ENCODE measurements around the gene SMARCAL1.
"Not testable (repeated sequence)": the region's sequence is repeated elsewhere in the genome, so short reads cannot be mapped to it uniquely, and the experiment has no call there.

SMARCAL1 gene

DNA sequence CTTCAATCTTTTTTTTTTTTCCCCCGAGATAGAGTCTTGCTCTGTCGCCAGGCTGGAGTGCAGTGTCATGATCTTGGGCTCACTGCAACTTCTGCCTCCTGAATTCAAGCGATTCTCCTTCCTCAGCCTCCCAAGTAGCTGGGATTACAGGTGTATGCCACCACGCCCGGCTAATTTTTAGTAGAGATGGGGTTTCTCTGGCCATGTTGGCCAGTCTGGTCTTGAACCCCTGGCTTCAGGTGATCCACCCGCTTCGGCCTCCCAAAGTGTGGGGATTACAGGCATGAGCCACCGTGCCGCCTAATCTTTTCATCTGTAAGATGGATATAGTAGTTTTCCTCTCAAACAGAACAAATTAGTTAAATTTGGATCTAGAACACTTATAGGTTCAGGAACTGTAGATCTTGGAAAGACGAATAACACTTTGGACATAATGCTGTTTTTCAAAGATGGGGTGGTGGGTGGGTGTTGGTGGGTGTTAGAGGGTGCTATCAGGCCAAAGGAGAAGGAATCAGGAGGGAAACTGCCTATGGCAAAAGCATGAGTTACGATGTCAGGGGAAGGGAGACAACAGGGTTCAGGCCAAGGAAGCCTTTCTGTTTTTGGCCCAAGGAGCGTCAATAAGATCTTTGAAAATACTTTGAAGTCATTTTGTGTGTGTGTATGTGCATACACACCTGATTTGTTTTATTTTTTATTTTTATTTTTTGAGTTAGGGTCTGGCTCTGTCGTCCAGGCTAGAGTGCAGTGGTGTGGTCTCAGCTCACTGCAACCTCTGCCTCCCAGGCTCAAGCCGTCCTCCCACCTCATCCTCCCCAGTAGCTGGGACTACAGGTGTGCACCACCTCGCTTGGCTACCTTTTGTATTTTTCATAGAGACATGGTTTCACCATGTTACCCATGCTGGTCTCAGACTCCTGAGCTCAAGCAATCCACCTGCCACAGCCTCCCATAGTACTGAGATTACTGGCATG, 93.1 kb downstream of the SMARCAL1 start:
- H3K27ac Mint-ChIP-seq, result peak overlapping the region; percentile 63
- peaks cover 66% of the 10 kb centered on the region for H3K36me3 Mint-ChIP-seq (ENCODE audit: low read depth)
- peak overlapping the region; percentile 30 for H3K4me3 Mint-ChIP-seq
- peaks cover 40% of the 10 kb centered on the region for H3K4me1 Mint-ChIP-seq (ENCODE audit: low read depth)
- H3K9me3 Mint-ChIP-seq, result no peaks in the 10 kb centered on the region
- no peaks in the 10 kb centered on the region for H3K27me3 Mint-ChIP-seq

DNA sequence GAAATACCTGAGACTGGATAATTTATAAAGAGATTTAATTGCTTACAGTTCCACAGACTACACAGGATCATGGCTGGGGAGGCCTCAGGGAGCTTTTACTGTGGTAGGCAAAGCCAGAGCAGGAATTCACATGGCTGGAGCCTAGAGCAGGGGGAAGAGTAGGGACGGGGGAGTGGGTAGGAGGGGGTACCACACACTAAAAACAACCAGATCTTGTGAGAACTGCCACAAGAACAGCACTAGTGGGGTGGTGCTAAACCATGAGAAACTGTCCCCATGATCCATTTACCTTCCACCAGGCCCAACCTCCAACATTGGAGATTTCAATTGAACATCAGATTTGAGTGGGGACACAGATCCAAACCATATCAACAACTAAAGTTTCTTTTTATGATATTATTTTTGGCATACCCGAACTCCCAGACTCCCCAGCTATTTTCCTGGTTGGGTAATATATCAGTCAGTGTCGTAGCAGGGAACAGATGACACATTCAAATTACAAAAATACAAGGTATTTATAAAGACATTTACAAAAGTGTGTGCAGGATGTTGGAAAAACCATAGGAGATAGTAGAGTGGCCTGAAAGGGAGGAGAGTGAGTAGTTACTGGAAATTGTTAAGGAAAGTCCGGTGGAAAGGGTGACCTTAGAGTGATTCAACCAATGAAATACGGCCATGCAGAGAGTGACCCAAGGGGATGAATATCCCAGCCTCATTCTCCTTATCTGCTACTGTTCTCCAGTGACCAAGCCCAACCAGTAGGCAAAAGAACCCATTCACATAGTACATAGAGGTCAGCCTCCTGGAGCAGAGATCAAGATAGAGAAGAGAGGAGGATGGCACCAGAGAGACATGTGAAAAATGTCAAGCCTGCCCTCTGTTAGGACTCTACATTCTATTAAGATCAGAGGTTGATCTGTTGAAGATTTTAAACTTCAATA, 95.2 kb downstream of the SMARCAL1 start:
- H3K27ac Mint-ChIP-seq, result peak overlapping the region; percentile 43
- H3K4me1 Mint-ChIP-seq (ENCODE audit: low read depth), result peaks cover 21% of the 10 kb centered on the region
- no peaks in the 10 kb centered on the region for H3K9me3 Mint-ChIP-seq
- peaks cover 47% of the 10 kb centered on the region for H3K36me3 Mint-ChIP-seq (ENCODE audit: low read depth)
- H3K4me3 Mint-ChIP-seq, result no peak overlapping the region
- H3K27me3 Mint-ChIP-seq, result no peaks in the 10 kb centered on the region

DNA sequence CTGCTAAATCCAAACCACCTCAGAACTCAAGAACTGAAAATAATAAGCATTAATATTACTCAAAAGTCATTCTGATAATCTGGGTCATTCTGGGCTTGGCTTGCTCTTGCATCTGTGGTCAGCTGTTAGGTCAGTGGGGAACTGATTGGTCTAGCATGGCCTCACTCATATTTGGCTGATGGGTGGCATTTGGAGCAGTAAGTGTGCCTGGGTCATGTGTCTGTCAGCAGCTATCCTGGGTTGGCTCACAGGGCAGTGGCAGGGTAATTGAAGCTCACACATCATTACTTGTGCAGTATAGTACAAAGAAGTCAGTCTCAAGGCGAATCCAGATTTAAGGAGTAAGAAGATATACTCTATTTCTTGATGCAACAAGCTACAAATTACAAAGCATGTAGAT, 95.9 kb downstream of the SMARCAL1 start:
- Mint-ChIP-seq H3K9me3 (no peaks in the 10 kb centered on the region), H3K27me3 (no peaks in the 10 kb centered on the region), H3K36me3 (ENCODE audit: low read depth) (peaks cover 40% of the 10 kb centered on the region), H3K4me1 (ENCODE audit: low read depth) (peaks cover 14% of the 10 kb centered on the region), H3K4me3 (no peak overlapping the region), H3K27ac (no peak overlapping the region)

DNA sequence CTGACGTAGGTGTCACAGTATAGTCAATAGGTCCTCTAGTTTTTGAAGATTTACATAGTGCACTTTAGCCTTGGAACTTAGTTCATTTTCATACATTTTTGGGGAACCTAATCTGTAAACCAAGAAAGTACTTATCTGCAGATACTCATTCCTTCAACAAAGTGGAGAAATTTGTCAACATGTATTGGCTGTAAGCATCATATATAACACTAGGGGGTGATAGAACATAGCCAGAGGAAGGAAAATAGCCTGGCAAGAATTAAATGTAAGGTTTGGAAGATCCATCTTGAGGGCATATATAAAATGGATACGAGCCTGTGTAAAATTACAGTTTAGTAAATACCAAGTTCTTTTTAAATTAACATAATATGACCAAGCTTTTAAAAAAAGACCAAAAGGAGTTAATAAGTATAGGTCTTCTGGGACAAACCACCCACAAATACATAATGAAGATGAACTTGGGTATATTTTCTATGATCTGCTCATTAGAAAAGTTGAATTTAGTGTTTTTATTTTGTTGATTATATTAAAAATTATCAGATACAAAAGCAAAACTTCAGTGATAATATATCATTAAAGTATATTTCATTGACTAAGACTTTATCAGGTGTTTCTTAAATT, 104.6 kb downstream of the SMARCAL1 start:
- Mint-ChIP-seq H3K4me3 (no peak overlapping the region), H3K36me3 (ENCODE audit: low read depth) (no peaks in the 10 kb centered on the region), H3K9me3 (no peaks in the 10 kb centered on the region), H3K27ac (no peak overlapping the region), H3K4me1 (ENCODE audit: low read depth) (no peaks in the 10 kb centered on the region), H3K27me3 (no peaks in the 10 kb centered on the region)

DNA sequence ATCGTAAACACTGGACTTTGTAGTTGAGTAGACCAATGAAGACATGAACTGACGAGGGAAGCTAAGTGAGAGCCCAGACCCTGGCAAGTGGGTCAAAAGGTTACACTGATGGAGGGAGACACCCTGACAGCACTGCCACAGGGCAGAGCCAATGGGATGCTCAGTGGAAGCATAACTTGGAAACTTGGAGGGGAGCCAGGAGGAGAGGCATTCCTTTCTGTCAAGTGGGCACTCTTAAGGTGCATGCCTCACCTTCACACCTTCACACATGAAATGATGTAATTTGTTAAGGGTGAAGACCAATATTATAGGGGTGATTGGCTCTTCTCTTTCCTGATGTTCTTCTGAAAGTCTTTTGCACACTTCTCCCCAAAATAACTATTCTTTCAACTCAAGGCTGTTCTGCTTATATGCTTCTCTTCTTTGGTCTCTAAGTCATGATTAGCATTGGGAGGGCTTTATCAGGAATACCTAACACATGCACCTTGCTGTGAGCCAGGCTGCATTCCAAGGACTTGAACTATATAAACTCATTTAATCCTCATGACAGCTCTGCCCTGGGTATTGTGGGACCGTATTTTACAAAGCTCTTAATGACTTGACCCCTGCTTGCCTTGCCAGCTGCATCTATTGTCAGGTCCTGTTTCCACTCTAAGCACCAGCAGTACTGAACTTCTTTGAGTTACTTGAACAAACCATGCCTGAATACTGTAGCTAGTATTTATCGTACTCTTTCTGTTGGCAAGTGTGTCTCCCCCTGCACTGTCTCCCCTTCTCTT, 105.4 kb downstream of the SMARCAL1 start:
- Mint-ChIP-seq H3K9me3 (no peaks in the 10 kb centered on the region), H3K27ac (no peak overlapping the region), H3K4me1 (ENCODE audit: low read depth) (no peaks in the 10 kb centered on the region), H3K4me3 (no peak overlapping the region), H3K36me3 (ENCODE audit: low read depth) (no peaks in the 10 kb centered on the region), H3K27me3 (no peaks in the 10 kb centered on the region)

DNA sequence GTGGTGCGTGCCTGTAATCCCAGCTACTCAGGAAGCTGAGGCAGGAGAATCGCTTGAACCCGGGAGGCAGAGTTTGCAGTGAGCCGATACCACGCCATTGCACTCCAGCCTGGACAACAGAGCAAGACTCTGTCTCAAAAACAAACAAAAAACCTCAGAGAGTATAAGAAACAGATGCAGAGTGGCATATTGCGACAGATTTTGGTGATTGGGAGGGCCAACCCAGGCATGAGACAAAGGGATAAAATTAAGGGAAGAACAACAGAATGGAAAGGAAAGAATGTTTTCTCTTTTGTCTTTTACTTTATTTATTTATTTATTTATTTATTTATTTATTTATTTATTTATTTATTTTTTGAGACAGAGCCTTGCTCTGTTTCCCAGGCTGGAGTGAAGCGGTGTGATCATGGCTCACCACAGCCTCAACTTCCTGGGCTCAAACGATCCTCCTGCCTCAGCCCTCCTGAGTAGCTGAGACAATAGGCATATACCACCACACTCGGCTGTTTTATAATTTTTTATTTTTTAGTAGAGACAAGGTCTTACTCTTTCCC, 106.4 kb downstream of the SMARCAL1 start:
- not testable (repeated sequence) for H3K36me3 Mint-ChIP-seq (ENCODE audit: low read depth); H3K27me3 Mint-ChIP-seq; H3K27ac Mint-ChIP-seq; H3K4me3 Mint-ChIP-seq; H3K9me3 Mint-ChIP-seq; H3K4me1 Mint-ChIP-seq (ENCODE audit: low read depth)

DNA sequence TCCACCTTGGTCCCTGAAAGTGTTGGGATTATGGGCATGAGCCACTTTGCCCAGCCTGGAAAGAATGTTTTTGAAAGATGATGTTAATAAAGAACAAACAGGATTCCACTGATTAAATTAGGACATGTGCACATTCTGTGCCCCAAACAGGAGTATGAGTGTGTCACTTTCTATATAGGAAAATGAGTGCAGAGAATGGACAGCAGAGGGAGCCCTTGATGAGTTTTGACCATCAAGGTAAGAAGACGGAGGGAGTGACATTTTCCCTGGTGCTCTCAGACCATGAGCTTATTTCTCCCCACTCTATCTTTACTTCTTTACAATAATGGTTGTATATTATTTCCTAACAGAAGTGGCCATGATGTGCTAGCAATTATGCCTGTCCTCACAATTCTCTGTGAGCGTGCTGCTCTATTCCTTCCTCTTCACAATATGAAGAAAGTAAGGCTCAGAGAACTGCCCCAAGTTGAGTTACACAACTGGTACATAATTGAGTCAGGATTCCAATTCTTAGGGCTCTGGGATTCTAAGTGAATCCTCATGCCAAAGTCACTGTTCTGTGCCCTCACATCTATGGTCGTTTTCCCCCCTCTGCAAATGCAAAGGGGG, 107.0 kb downstream of the SMARCAL1 start:
- H3K27ac Mint-ChIP-seq, result no peak overlapping the region
- H3K9me3 Mint-ChIP-seq, result no peaks in the 10 kb centered on the region
- H3K4me1 Mint-ChIP-seq (ENCODE audit: low read depth), result no peaks in the 10 kb centered on the region
- no peaks in the 10 kb centered on the region for H3K27me3 Mint-ChIP-seq
- H3K36me3 Mint-ChIP-seq (ENCODE audit: low read depth), result no peaks in the 10 kb centered on the region
- H3K4me3 Mint-ChIP-seq, result no peak overlapping the region

DNA sequence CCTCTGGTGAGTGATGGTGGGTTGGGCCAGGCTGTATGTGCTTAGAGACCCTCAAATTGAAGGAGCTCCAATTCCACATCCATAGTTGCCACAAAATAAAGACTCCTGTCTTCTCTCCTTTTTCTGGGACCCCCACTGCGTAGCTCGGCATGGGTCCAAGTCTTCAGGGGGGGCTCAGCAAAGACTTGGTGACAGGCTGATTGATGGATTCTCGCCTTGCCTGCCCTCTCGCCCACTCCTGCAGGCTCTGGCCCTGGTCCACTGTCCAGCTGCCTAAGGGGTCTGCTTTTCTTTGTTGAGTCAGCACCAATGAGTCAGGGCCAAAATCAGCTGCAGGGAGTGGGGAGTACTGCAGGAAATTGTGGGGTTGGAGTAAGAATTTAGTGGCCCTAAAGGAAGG, 107.8 kb downstream of the SMARCAL1 start:
- H3K27me3 Mint-ChIP-seq, result no peaks in the 10 kb centered on the region
- no peaks in the 10 kb centered on the region for H3K4me1 Mint-ChIP-seq (ENCODE audit: low read depth)
- H3K27ac Mint-ChIP-seq, result no peak overlapping the region
- H3K9me3 Mint-ChIP-seq, result no peaks in the 10 kb centered on the region
- no peak overlapping the region for H3K4me3 Mint-ChIP-seq
- no peaks in the 10 kb centered on the region for H3K36me3 Mint-ChIP-seq (ENCODE audit: low read depth)

DNA sequence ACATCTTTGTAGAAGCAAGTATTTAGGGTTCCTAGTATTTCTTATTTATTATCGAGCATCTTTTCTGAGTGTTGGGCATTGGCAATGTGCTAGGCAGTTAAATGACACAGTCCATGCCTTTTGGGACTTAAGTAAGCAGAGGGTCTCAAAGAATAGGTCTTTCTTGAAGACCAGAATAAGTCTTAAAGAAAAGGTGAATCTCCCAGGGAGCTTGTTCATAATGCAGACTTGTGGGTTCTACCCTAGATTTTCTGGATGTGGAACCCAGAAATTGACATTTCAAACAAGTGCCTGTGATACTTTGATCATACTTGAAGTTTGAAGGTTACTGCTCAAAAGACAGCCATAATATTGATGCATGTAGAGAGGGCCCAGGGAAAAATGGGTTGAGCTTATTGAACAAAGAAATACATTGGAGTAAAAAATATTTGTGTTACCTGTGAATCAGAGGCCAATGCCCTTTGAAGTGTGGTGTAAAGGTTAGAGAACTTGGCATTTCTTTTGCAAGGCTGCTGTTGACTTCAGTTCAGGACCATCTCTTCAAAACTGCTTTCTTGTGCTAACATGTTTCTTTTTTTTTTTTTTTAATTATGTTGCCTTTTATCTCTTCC, 110.7 kb downstream of the SMARCAL1 start:
- Mint-ChIP-seq H3K36me3 (ENCODE audit: low read depth) (no peaks in the 10 kb centered on the region), H3K4me1 (ENCODE audit: low read depth) (no peaks in the 10 kb centered on the region), H3K27ac (no peak overlapping the region), H3K9me3 (no peaks in the 10 kb centered on the region), H3K4me3 (no peak overlapping the region), H3K27me3 (no peaks in the 10 kb centered on the region)

DNA sequence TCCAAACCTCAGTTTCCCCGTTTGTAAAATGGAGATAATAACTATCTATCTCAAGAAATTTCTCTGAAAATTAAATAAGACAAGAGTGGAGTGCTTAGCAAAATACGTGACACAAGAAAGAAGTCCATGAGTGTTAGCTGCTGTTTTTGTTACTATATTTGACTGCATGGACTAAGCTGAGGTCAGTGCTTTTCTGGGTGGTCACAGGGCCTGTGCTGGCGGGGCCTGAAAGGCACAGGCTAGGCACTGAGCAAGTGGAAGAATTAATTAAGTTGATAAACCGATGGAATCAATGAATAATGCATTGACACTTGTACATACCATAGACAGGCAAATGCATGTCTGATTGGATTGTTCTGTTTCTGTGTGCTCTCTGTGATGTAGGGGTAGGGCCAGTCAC, 113.7 kb downstream of the SMARCAL1 start:
- H3K4me3 Mint-ChIP-seq, result no peak overlapping the region
- H3K9me3 Mint-ChIP-seq, result no peaks in the 10 kb centered on the region
- no peaks in the 10 kb centered on the region for H3K36me3 Mint-ChIP-seq (ENCODE audit: low read depth)
- no peaks in the 10 kb centered on the region for H3K27me3 Mint-ChIP-seq
- no peaks in the 10 kb centered on the region for H3K4me1 Mint-ChIP-seq (ENCODE audit: low read depth)
- no peak overlapping the region for H3K27ac Mint-ChIP-seq

DNA sequence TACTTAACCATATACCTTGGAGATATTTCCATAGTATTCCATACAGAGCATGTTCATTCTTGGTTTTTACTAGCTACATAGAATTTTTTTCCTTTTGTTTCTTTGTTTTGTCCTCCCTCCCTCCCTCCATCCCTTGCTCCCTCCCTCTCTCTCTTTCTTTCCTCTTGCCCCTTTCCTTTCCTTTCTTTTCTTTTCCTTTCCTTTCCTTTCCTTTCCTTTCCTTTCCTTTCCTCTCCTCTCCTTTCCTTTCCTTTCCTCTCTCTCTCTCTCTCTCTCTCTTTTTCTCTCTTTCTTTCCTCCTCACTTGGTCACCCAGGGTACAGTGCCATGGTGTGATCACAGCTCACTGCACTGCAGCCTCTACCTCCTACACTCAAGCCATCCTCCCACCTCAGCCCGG, 114.7 kb downstream of the SMARCAL1 start:
- Mint-ChIP-seq H3K4me1 (ENCODE audit: low read depth) (no peaks in the 10 kb centered on the region), H3K9me3 (no peaks in the 10 kb centered on the region), H3K36me3 (ENCODE audit: low read depth) (no peaks in the 10 kb centered on the region), H3K27me3 (no peaks in the 10 kb centered on the region), H3K4me3 (no peak overlapping the region), H3K27ac (no peak overlapping the region)

DNA sequence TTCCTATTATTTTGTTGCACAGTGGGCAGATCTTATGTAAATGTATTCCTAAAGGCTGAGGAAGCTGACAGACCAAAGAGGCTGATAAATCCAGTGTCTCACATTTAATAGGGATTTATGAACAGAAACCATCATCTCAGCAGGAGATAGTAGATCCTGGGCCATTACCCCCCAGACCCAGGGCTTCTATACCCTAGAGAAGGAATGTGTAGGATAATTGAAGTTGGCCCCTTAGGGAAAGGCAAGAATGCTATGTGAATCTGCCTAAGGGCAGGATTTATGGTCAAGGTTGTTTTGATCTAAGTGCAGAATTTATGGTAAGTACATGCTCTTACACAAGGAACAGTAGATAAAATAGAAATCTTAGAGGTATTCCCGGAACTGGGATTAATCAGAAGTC, 115.3 kb downstream of the SMARCAL1 start:
- H3K27ac Mint-ChIP-seq, result no peak overlapping the region
- H3K9me3 Mint-ChIP-seq, result no peaks in the 10 kb centered on the region
- no peaks in the 10 kb centered on the region for H3K36me3 Mint-ChIP-seq (ENCODE audit: low read depth)
- no peaks in the 10 kb centered on the region for H3K4me1 Mint-ChIP-seq (ENCODE audit: low read depth)
- no peak overlapping the region for H3K4me3 Mint-ChIP-seq
- no peaks in the 10 kb centered on the region for H3K27me3 Mint-ChIP-seq

DNA sequence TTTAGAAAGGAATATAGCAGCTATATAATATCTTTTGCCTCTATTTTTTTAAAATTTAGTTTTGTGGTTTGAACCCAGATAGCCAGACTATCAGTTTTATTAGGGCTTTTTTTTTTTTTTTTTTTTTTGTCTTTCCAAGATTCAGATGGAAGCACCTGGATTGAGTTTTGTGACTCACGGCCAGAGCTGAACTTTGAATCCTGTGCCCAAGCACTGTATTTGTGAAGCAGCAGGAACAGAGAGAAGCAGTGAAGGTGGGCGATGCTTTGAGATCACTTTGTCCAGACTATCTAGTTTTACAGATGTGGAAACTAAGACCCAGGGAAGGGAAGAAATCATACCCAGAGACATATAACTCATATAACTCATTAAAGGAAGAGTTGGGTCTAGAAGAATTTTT, 120.3 kb downstream of the SMARCAL1 start:
- Mint-ChIP-seq H3K4me3 (no peak overlapping the region), H3K4me1 (ENCODE audit: low read depth) (peaks cover 3% of the 10 kb centered on the region), H3K27me3 (peaks cover 10% of the 10 kb centered on the region), H3K9me3 (no peaks in the 10 kb centered on the region), H3K36me3 (ENCODE audit: low read depth) (no peaks in the 10 kb centered on the region), H3K27ac (no peak overlapping the region)
